ENCODE results near the gene KLF15. TPM values are rescaled to one million over a fixed set of nuclear protein-coding genes. Genes with fewer than 3 reads are reported as not detected.

The KLF15 gene
- total RNA-seq, 4 donors from 2014 or later = 9.6 to 31.3 (median 19.2) TPM

- TF ChIP-seq, protein P1, sequence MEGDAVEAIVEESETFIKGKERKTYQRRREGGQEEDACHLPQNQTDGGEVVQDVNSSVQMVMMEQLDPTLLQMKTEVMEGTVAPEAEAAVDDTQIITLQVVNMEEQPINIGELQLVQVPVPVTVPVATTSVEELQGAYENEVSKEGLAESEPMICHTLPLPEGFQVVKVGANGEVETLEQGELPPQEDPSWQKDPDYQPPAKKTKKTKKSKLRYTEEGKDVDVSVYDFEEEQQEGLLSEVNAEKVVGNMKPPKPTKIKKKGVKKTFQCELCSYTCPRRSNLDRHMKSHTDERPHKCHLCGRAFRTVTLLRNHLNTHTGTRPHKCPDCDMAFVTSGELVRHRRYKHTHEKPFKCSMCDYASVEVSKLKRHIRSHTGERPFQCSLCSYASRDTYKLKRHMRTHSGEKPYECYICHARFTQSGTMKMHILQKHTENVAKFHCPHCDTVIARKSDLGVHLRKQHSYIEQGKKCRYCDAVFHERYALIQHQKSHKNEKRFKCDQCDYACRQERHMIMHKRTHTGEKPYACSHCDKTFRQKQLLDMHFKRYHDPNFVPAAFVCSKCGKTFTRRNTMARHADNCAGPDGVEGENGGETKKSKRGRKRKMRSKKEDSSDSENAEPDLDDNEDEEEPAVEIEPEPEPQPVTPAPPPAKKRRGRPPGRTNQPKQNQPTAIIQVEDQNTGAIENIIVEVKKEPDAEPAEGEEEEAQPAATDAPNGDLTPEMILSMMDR (IDR thresholded peaks at IDR 0.05) = no peak
- TF ChIP-seq POLR2A (IDR thresholded peaks at IDR 0.05) = no peak
- intact Hi-C loops (cut with DNase I; ENCODE audit: low total_unique reads) = no loop called here
- 10 to 22% methylated on average over 6 to 11 of the region's 11 CpGs for WGBS, 2 donors
- DNase-seq (ENCODE audit: low spot score in 2 of 2) = no peak
- H3K4me3 ChIP-seq (ENCODE audit: low read depth, poor library complexity, severe bottlenecking) = no peak overlapping the region
Measured at GRCh38 chr3:126358038-126358815, 1.0 kb upstream of the KLF15 start.

- TF ChIP-seq, protein P1 (IDR thresholded peaks at IDR 0.05) = no peak
- no peak for TF ChIP-seq POLR2A (IDR thresholded peaks at IDR 0.05)
- WGBS, 2 donors = 0 to 2% methylated on average over 37 to 49 of the region's 100 CpGs
- peak overlapping the region; percentile 51 for H3K4me3 ChIP-seq (ENCODE audit: low read depth, poor library complexity, severe bottlenecking)
- DNase-seq (ENCODE audit: low spot score in 2 of 2) = peak in 1 of 2 donors; percentile 38
- intact Hi-C loops (cut with DNase I; ENCODE audit: low total_unique reads) = no loop called here
Measured at GRCh38 chr3:126356373-126357264, 589 bp downstream of the KLF15 start.

DNA sequence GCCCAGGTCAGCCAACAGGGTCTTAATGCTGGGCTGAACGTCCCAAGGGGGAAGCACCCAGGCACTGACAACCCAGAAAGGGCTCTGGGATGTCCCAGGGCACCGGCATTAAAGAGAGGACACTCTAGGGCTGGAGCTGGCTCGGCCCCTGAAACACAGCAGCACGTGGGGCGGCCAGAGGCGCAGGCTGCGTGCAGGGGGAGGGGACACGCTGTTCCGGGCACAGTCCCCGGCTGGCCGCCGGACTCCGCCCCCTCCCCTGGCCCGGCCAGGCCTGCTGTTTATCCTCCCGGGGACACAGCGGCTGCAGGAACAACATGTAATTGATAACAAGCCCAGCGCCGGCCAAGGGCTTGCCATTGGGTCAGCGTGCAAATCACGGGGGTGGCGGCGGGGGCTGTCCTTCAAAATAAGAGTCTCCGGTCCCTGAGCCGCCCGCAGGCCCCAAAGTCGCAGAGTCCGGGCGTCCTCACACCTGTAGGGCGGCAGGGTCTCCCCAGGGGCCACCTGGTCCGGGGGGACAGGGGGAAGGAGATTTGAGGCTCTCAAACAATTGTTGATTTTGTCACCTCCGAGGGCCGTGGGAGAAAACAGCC lies 1.3 kb downstream of the KLF15 start:
- peak overlapping the region; percentile 51 for H3K4me3 ChIP-seq (ENCODE audit: low read depth, poor library complexity, severe bottlenecking)
- peak; percentile 94 to 99 for DNase-seq (ENCODE audit: low spot score in 2 of 2)
- WGBS, 2 donors = 2 to 9% methylated on average over 20 to 32 of the region's 32 CpGs
- intact Hi-C loops (cut with DNase I; ENCODE audit: low total_unique reads) = no loop called here
- TF ChIP-seq POLR2A (IDR thresholded peaks at IDR 0.05) = no peak
- TF ChIP-seq, protein P1 (IDR thresholded peaks at IDR 0.05) = no peak

GRCh38 chr3:126355251-126355650 lies 2.0 kb downstream of the KLF15 start:
- intact Hi-C loops (cut with DNase I; ENCODE audit: low total_unique reads) = no loop called here
- no peak for DNase-seq (ENCODE audit: low spot score in 2 of 2)
- no peak overlapping the region for H3K4me3 ChIP-seq (ENCODE audit: low read depth, poor library complexity, severe bottlenecking)
- 75 to 83% methylated on average over 3 of the region's 3 CpGs for WGBS, 2 donors
- TF ChIP-seq, protein P1 (IDR thresholded peaks at IDR 0.05) = no peak
- no peak for TF ChIP-seq POLR2A (IDR thresholded peaks at IDR 0.05)

DNA sequence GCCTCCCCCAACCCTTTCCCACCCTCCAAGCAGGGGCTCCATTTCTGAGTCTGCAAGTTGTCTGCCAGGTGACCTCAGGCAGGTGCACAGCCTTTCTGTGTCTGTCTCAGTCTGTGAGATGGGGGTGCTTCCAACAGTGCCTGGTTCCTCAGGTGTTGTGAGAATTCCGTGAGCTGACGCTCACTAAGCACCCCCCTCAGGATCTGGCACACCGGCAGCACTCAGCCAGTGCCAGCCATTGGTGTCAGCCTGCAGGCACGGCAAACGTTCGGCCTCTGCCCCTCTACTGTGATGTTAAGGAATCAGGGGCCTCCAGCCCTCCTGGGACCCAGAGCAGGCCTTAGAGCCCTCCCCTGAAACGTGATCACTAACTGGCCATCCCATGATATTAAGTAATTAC lies 2.4 kb downstream of the KLF15 start:
- no peak for TF ChIP-seq POLR2A (IDR thresholded peaks at IDR 0.05)
- TF ChIP-seq, protein P1 (IDR thresholded peaks at IDR 0.05) = no peak
- intact Hi-C loops (cut with DNase I; ENCODE audit: low total_unique reads) = no loop called here
- no peak overlapping the region for H3K4me3 ChIP-seq (ENCODE audit: low read depth, poor library complexity, severe bottlenecking)
- 70 to 78% methylated on average over 5 to 7 of the region's 7 CpGs for WGBS, 2 donors
- DNase-seq (ENCODE audit: low spot score in 2 of 2) = no peak

Data from lower leg skin (tissue), 4 donors.